HG03378 (cell line): ENCODE data around the gene BBS1.
"Not testable (repeated sequence)": the region's sequence is repeated elsewhere in the genome, so short reads cannot be mapped to it uniquely, and the experiment has no call there.

ENCODE experiments used
- ATAC-seq: cut with Tn5 transposase; IDR thresholded peaks from one replicate; pipeline ENCODE4 v1.9.1; 2021; ENCODE audit warnings: mild to moderate bottlenecking, moderate library complexity; ENCODE audit not compliant: unreplicated experiment

BBS1 gene

GRCh38 chr11:66510271-66510989, at the start of gene BBS1:
TSS of gene BBS1 (plus strand) at chr11:66510635. CDS start at chr11:66510660, 25 bp downstream.
- peak; percentile 69 for ATAC-seq

DNA sequence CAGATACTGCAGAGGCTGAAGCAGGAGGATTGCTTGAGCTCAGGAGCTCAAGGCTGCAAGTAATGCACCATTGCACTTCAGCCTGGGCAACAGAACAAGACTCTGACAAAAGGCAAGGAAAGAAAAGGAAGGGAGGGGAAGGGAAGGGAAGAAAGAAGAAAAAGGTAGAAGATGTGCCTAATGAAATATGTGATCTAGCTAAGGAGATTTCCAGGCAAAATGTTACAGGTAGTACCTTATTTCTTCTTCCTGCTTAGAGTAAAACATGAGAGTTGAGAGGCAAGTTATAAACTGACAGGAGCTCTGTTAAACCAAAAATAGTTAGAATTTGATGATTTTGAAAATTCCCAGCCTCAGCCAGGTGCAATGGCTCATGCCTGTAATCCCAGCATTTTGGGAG, 48.4 kb upstream of the BBS1 start:
- ATAC-seq = no peak

DNA sequence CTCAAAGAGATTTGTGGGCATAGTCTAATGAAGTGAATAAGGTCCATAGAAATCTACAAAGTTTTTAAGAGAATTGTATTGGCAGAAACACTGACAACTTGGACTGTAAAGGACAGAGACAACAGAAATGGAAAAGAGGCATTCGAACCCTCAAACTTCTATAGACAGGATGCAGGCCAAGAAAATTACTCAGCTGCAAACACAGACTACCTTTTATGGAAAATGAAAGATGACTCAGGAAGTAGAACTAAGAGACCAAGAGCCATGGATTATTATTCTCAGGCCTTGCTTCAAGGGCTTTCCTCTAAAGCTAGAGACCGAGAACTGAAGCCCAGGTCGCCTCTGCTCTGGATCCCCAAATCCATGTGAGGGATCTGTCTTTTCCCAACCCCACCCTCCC, 47.5 kb upstream of the BBS1 start:
- ATAC-seq = no peak

- ATAC-seq = not testable (repeated sequence)
These were observed 46.3 kb upstream of the BBS1 start for GRCh38 chr11:66464116-66464515.

DNA sequence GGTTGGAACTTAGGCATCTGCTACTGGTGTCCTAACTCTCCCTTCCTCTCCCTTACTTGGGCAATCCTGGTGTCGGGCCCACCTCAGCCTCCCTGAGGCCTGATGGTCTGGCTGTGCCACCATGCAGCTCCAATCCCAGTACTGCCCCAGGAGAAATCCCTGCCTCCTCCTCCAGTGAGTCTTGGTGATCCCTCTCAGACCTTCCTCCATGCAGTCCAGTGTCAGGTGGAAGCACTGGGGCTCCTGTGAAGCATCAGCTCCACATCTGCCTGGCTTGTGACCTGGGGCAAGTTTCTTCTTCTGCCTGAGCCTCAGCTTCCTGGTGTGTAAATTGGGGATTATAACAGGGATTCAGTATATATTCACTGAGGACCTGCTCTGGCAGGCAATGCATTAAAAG, 45.5 kb upstream of the BBS1 start:
- ATAC-seq = no peak

GRCh38 chr11:66465373-66466224, 44.8 kb upstream of the BBS1 start:
- peak; percentile 3 for ATAC-seq

DNA sequence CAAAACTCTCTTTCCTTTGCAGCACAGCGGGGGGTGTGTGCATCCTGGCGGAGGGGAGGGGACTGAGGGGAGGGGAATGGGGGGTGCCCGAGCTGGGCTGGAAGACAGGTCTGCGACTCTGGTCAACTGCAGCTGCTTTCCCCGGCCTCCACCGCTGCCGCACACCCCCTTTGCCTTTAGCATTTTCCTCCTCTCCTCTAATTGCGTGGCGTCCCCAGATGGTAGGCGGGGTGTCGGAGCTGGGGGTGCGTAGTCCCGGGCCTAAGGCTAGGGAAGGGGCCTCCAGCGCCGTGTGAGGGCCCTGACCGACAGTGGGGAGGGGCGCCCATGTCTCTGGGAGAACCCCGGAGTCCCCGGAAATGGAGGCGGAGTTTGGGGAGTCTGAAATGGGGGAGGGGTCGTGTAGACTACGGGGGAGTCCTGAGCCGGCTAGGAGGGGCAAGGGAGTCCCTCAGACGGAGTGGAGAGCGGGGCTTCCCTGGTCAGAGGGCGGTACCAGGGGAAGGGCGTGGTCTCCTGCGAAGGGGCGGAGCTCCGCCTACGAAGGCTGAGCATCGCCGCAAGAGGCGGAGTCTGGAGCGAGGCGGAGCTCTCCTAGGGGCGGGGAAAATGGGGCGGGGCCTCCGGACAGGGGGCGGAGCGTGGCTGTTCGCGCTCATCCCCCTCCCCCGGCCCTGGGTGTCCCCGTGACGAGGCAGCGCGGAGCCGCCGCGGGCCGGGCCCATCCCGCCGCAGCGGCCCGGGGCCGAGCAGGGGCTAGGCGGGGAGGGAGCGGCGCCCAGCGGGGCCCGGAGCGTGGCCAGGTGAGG, 44.0 kb upstream of the BBS1 start, which contains the start of gene PELI3:
Gene PELI3 (plus strand): TSS at position 681 of the 809 bp plus-strand sequence. CDS start 1,224 bp downstream, outside the sequence.
- ATAC-seq = peak; percentile 72

- no peak for ATAC-seq
These were observed 43.3 kb upstream of the BBS1 start for GRCh38 chr11:66467034-66467659.

GRCh38 chr11:66467756-66468155, 42.7 kb upstream of the BBS1 start:
- ATAC-seq = no peak

- ATAC-seq = no peak
These were observed 41.7 kb upstream of the BBS1 start for GRCh38 chr11:66468691-66469090.

DNA sequence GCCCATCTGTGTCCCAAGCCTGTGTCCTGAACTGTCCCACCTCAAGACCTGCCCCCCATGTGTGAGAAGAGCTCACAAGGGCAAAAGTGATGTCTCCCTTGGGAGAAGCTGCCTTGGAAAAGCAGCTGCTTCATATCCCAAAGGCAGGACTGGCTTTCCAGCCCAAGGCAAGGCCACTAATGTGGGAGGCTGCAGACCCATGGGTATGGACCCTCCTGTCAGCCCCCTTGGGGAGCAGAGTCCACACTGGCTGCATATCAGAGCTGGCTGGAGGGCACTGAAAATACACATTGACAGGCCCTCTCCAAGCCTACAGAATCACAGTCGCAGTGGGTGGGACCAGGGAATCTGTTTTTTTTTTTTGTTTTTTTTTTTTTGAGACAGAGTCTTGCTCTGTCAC, 41.0 kb upstream of the BBS1 start:
- ATAC-seq = no peak

DNA sequence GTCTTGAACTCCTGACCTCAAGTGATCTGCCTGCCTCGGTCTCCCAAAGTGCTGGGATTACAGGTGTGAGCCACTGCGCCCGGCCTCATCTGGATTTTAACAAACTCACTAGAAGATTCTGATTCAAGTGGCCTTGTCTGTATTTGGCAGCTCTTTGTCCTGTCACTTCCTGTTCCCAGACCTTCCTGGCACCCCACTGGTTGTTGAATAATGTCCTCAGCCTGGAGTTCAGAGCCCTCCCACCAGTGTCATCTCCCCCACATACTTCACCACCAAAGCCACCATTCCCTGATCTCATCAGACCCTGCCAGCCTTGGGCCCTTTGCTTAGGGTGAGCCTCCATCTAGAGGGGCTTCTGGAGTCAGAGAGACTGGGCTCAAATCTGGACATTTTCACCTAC, 40.4 kb upstream of the BBS1 start:
- ATAC-seq = no peak

DNA sequence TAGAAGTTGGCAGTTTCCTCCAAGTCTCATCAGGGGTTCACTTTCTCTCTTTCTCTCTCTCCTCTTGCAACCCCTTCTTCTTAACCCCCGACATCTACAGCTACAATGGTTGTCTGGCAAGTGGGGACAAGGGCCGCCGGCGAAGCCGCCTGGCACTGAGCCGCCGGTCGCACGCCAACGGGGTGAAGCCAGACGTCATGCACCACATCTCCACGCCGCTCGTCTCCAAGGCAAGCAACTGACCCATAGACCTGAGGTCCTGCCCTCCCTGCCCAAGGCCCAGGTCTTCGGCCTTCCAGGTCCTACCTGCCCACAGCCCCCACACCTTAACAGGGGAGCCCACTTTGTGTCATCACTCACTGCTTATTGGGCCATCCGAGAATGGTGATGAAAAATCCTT, 39.3 kb upstream of the BBS1 start:
- ATAC-seq = no peak

DNA sequence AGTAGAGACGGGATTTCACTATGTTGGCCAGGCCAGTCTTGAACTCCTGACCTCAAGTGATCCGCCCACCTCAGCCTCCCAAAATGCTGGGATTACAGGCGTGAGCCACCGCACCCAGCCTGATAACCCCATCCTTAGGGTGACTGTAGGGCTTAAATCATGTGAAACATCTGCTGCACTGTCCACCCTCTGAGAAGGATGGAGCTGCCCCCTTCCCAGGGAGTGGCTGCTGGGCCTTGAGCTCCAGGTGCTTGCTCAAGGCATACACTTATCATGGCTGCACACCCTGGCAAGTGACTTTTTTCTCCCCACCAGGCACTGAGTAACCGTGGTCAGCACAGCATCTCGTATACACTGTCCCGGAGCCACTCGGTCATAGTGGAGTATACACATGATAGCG, 38.4 kb upstream of the BBS1 start:
- ATAC-seq = no peak

DNA sequence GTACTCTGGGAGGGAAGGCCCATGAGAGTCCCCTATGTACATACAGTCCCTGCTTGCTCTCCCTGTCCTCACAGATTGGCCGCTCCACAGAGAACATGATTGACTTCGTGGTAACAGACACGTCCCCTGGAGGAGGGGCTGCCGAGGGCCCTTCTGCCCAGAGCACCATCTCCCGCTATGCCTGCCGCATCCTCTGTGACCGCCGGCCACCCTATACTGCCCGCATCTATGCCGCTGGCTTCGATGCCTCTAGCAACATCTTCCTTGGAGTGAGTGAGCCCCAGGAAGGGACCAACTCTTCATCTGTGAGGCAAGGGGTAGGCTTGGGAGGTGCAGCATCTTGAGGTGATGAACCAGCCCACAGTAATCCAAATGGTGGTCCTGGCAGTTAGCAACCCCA, 37.3 kb upstream of the BBS1 start:
- ATAC-seq = no peak

DNA sequence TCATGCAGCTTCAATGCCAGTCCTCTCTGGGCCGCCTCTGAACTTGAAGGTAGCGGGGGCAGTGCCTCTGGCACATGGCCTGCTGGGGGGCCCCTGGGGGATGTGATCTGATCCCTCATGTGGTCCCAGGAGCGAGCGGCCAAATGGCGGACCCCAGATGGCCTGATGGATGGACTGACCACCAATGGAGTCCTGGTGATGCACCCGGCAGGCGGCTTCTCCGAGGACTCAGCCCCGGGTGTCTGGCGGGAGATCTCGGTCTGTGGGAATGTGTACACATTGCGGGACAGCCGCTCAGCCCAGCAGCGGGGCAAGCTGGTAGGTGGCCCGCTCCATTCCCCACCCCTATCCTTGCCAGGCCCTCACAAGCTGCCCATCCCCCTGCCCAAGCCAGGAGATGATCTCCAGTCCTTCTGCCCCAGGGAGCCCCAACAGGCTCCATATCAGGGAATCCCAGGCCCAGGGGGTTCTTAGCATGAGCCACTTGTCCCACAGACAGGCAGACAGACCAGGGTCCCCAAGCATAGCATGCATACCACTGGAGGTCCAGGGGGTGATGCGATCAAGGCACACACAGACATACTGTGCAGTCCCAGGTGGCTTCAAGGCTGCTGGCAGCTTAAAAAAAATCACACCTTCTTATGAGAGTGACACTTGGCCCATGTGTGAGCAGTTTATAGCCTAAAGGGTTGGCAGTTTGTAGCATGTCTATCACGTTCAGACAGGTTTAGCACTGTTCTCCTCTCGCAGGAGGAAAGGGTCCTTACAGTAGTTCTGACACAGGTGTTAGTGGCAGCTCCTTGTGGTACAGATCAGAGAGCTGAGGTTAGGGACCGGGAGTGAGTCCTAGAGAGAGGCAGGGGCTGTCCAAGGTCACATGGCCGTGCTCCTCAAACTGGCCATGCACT, 36.6 kb upstream of the BBS1 start:
- ATAC-seq = no peak

DNA sequence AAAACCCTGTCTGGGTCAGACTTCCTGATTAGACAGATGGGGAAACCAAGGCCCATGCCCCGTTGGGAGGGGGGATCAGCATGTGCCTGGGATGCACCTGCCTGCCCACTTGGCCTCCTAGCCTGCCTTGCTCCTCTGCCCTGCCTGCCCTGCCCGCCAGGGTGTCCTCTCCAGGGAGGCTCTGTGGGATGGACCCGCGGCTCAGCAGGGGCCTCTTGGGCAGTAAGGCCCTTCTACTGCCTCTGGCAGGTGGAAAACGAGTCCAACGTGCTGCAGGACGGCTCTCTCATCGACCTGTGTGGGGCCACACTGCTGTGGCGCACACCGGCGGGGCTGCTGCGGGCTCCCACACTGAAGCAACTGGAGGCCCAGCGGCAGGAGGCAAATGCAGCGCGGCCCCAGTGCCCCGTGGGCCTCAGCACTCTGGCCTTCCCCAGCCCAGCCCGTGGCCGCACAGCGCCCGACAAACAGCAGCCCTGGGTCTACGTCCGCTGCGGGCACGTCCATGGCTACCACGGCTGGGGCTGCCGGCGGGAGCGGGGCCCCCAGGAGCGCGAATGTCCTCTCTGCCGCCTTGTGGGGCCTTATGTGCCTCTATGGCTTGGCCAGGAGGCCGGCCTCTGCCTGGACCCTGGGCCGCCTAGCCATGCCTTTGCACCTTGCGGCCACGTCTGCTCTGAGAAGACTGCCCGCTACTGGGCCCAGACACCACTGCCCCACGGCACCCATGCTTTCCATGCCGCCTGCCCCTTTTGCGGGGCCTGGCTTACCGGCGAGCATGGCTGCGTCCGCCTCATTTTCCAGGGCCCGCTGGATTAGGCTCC, 34.9 kb upstream of the BBS1 start:
- ATAC-seq = no peak

GRCh38 chr11:66476173-66476840, 34.1 kb upstream of the BBS1 start:
- no peak for ATAC-seq
